ENCODE results near the gene GALR3.

The GALR3 gene

GRCh38 chr22:37781434-37782059, 41.6 kb upstream of the GALR3 start:
- no peak overlapping the region for H3K4me3 ChIP-seq (replicated peaks; ENCODE audit: insufficient read depth, low read length)
- no peak overlapping the region for H3K27ac ChIP-seq (replicated peaks)
- DNase-seq (ENCODE audit: low read depth in 1 of 2, low spot score in 1 of 2): peak in 1 of 2 experiments; percentile 16
- H3K27me3 ChIP-seq (ENCODE audit: insufficient read depth, poor library complexity, severe bottlenecking): no peaks in the 10 kb centered on the region
- TF ChIP-seq GABPA (IDR thresholded peaks at IDR 0.05; ENCODE audit: low read depth) (no peak), CTCF (IDR thresholded peaks at IDR 0.05; ENCODE audit: insufficient read depth, low read length) (no peak), REST (IDR thresholded peaks at IDR 0.05; ENCODE audit: insufficient replicate concordance, low read depth) (no peak), SPI1 (IDR thresholded peaks at IDR 0.05; ENCODE audit: borderline replicate concordance, low read depth) (no peak), POLR2AphosphoS5 (IDR thresholded peaks at IDR 0.05; ENCODE audit: low read depth) (no peak)

GRCh38 chr22:37782340-37783168, 40.6 kb upstream of the GALR3 start:
- Histone ChIP-seq H3K27me3 (ENCODE audit: insufficient read depth, poor library complexity, severe bottlenecking) (no peaks in the 10 kb centered on the region), H3K4me3 (replicated peaks; ENCODE audit: insufficient read depth, low read length) (no peak overlapping the region), H3K27ac (replicated peaks) (no peak overlapping the region)
- DNase-seq (ENCODE audit: low read depth in 1 of 2, low spot score in 1 of 2): no peak
- TF ChIP-seq POLR2AphosphoS5 (IDR thresholded peaks at IDR 0.05; ENCODE audit: low read depth): no peak
- TF ChIP-seq CTCF (IDR thresholded peaks at IDR 0.05; ENCODE audit: insufficient read depth, low read length): no peak
- TF ChIP-seq REST (IDR thresholded peaks at IDR 0.05; ENCODE audit: insufficient replicate concordance, low read depth): no peak
- TF ChIP-seq SPI1 (IDR thresholded peaks at IDR 0.05; ENCODE audit: borderline replicate concordance, low read depth): no peak
- TF ChIP-seq GABPA (IDR thresholded peaks at IDR 0.05; ENCODE audit: low read depth): no peak

GRCh38 chr22:37784829-37785495, 38.2 kb upstream of the GALR3 start:
- Histone ChIP-seq H3K27ac (replicated peaks) (no peak overlapping the region), H3K27me3 (ENCODE audit: insufficient read depth, poor library complexity, severe bottlenecking) (no peaks in the 10 kb centered on the region), H3K4me3 (replicated peaks; ENCODE audit: insufficient read depth, low read length) (no peak overlapping the region)
- TF ChIP-seq REST (IDR thresholded peaks at IDR 0.05; ENCODE audit: insufficient replicate concordance, low read depth): no peak
- no peak for DNase-seq (ENCODE audit: low read depth in 1 of 2, low spot score in 1 of 2)

All from HL-60 (cell line).